ENCODE data around the gene SCFD2.

The SCFD2 gene

GRCh38 chr4:52914051-52914605 is 451.7 kb downstream of the SCFD2 start:
- H3K4me3 ChIP-seq (ENCODE audit: low read depth, low read length): no peak overlapping the region
- in situ Hi-C loops (cut with HindIII; ENCODE audit: low sequenced_read_pairs): no loop called here
- no peak for DNase-seq (ENCODE audit: low read depth)
- TF ChIP-seq, protein P1, sequence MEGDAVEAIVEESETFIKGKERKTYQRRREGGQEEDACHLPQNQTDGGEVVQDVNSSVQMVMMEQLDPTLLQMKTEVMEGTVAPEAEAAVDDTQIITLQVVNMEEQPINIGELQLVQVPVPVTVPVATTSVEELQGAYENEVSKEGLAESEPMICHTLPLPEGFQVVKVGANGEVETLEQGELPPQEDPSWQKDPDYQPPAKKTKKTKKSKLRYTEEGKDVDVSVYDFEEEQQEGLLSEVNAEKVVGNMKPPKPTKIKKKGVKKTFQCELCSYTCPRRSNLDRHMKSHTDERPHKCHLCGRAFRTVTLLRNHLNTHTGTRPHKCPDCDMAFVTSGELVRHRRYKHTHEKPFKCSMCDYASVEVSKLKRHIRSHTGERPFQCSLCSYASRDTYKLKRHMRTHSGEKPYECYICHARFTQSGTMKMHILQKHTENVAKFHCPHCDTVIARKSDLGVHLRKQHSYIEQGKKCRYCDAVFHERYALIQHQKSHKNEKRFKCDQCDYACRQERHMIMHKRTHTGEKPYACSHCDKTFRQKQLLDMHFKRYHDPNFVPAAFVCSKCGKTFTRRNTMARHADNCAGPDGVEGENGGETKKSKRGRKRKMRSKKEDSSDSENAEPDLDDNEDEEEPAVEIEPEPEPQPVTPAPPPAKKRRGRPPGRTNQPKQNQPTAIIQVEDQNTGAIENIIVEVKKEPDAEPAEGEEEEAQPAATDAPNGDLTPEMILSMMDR (IDR thresholded peaks at IDR 0.05; ENCODE audit: low read depth, low read length, missing control alignments): no peak

- no peak for DNase-seq (ENCODE audit: low read depth)
- in situ Hi-C loops (cut with HindIII; ENCODE audit: low sequenced_read_pairs): no loop called here
- TF ChIP-seq, protein P1 (IDR thresholded peaks at IDR 0.05; ENCODE audit: low read depth, low read length, missing control alignments): no peak
- H3K4me3 ChIP-seq (ENCODE audit: low read depth, low read length): no peak overlapping the region
Measured at GRCh38 chr4:52912608-52913007, 453.3 kb downstream of the SCFD2 start.

DNA sequence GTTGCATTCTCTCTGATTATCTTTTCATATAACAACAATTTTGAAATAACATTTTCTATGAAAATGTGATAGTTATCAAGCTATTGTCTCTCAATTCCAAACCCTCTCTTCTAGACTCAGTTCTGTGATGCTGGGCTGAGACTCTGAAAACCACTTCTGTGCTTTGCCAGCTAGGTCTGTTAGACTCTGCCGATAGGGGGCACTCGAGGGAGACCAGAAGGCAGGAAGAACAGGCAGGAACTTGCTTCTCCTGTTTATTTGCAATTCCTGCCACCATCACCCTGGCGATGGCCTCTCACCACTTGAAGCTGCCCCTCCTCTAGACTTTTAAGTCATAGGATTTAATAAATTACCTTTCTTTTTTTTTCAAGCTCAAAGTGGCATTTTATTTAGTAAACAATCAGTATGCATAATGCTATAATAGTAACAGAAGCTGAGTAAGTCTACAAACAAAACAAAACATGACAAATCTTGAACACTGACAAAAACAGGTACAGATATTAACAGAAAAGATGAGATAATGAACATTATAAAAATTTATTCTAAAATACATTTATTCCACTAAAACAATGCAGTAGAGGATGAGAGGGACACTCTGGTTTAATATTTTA is 454.1 kb downstream of the SCFD2 start:
- TF ChIP-seq, protein P1 (IDR thresholded peaks at IDR 0.05; ENCODE audit: low read depth, low read length, missing control alignments): peak; percentile 62
- DNase-seq (ENCODE audit: low read depth): no peak
- no peak overlapping the region for H3K4me3 ChIP-seq (ENCODE audit: low read depth, low read length)
- in situ Hi-C loops (cut with HindIII; ENCODE audit: low sequenced_read_pairs): no loop called here

DNA sequence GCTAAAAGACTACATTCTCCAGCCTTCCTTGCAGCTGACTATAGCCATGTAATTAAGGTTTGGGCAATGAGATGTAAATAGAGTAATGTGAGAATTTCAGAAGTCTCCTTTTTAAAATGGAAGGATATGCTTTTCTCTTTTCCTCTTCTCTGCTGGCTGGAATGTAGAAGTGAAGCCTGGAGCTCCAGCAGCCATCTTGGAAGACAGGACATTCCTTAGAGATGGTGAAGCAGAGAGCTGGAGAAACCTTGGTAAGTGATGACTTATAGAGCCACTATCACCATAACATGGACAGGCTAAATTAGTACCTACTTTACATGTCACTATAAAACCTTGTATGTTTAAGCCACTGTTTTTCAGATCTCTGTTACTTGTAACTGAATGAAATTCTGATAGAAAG is 455.7 kb downstream of the SCFD2 start:
- DNase-seq (ENCODE audit: low read depth): no peak
- in situ Hi-C loops (cut with HindIII; ENCODE audit: low sequenced_read_pairs): no loop called here
- TF ChIP-seq, protein P1 (IDR thresholded peaks at IDR 0.05; ENCODE audit: low read depth, low read length, missing control alignments): no peak

GRCh38 chr4:52907510-52907909 is 458.4 kb downstream of the SCFD2 start:
- in situ Hi-C loops (cut with HindIII; ENCODE audit: low sequenced_read_pairs): no loop called here
- no peak for DNase-seq (ENCODE audit: low read depth)
- TF ChIP-seq, protein P1 (IDR thresholded peaks at IDR 0.05; ENCODE audit: low read depth, low read length, missing control alignments): no peak
- no peak overlapping the region for H3K4me3 ChIP-seq (ENCODE audit: low read depth, low read length)

More for the DNA sequence above, 455.7 kb downstream of the SCFD2 start:
- no peak overlapping the region for H3K4me3 ChIP-seq (ENCODE audit: low read depth, low read length)

- peak; percentile 41 for DNase-seq (ENCODE audit: low read depth)
- H3K4me3 ChIP-seq (ENCODE audit: low read depth, low read length): no peak overlapping the region
- TF ChIP-seq, protein P1 (IDR thresholded peaks at IDR 0.05; ENCODE audit: low read depth, low read length, missing control alignments): no peak
- in situ Hi-C loops (cut with HindIII; ENCODE audit: low sequenced_read_pairs): no loop called here
Measured at GRCh38 chr4:52904421-52904820, 461.4 kb downstream of the SCFD2 start.
